Measurements from ENCODE around the gene IGFLR1. TPM values are rescaled to one million over a fixed set of nuclear protein-coding genes. Genes with fewer than 3 reads are reported as not detected.

Gene IGFLR1
- total RNA-seq, 4 donors from 2014 or later: 4.4 to 13.8 (median 5.9) TPM

GRCh38 chr19:35781650-35782049, 39.4 kb upstream of the IGFLR1 start:
- TF ChIP-seq CTCF (IDR thresholded peaks at IDR 0.05; ENCODE audit: low read depth): no peak

GRCh38 chr19:35780717-35781116, 38.5 kb upstream of the IGFLR1 start:
- TF ChIP-seq CTCF (IDR thresholded peaks at IDR 0.05; ENCODE audit: low read depth): no peak

GRCh38 chr19:35780058-35780457, 37.8 kb upstream of the IGFLR1 start:
- TF ChIP-seq CTCF (IDR thresholded peaks at IDR 0.05; ENCODE audit: low read depth): no peak

GRCh38 chr19:35779033-35779432, 36.8 kb upstream of the IGFLR1 start:
- no peak for TF ChIP-seq CTCF (IDR thresholded peaks at IDR 0.05; ENCODE audit: low read depth)

- TF ChIP-seq CTCF (IDR thresholded peaks at IDR 0.05; ENCODE audit: low read depth): no peak
These were observed 35.7 kb upstream of the IGFLR1 start for GRCh38 chr19:35777961-35778360.

GRCh38 chr19:35777086-35777841, 35.0 kb upstream of the IGFLR1 start:
- TF ChIP-seq CTCF (IDR thresholded peaks at IDR 0.05; ENCODE audit: low read depth): no peak

- no peak for TF ChIP-seq CTCF (IDR thresholded peaks at IDR 0.05; ENCODE audit: low read depth)
These were observed 34.0 kb upstream of the IGFLR1 start for GRCh38 chr19:35776102-35776788.
